Measurements from ENCODE around the gene TCFL5. TPM values are rescaled to one million over a fixed set of nuclear protein-coding genes. Genes with fewer than 3 reads are reported as not detected.

Gene TCFL5
- total RNA-seq, 1 donor from 2014 or later, result 12.2 TPM

DNA sequence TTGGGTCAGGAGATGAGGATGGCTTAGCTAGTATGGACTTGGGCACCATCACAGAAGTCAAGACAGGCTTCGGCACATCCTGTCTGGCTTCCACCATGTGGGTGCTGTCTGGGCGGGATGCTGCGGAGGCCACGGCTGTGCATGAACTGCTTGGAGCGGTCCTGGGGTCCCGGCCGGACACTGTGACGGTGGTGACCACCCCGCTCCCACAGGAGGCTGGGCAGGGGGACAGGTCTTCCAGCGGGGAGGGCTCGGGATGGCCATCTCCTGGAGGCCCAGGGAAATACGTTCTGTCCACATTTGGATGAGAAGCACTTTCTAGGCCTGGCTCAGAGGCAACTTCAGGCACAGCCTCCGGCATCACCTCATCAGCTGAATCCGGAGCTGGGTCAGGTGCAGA lies 32.1 kb upstream of the TCFL5 start:
- Mint-ChIP-seq H3K36me3 (peaks cover 39% of the 10 kb centered on the region), H3K9me3 (no peaks in the 10 kb centered on the region)
- TF ChIP-seq, protein P1, sequence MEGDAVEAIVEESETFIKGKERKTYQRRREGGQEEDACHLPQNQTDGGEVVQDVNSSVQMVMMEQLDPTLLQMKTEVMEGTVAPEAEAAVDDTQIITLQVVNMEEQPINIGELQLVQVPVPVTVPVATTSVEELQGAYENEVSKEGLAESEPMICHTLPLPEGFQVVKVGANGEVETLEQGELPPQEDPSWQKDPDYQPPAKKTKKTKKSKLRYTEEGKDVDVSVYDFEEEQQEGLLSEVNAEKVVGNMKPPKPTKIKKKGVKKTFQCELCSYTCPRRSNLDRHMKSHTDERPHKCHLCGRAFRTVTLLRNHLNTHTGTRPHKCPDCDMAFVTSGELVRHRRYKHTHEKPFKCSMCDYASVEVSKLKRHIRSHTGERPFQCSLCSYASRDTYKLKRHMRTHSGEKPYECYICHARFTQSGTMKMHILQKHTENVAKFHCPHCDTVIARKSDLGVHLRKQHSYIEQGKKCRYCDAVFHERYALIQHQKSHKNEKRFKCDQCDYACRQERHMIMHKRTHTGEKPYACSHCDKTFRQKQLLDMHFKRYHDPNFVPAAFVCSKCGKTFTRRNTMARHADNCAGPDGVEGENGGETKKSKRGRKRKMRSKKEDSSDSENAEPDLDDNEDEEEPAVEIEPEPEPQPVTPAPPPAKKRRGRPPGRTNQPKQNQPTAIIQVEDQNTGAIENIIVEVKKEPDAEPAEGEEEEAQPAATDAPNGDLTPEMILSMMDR (IDR thresholded peaks at IDR 0.05; ENCODE audit: unreplicated experiment), result no peak

DNA sequence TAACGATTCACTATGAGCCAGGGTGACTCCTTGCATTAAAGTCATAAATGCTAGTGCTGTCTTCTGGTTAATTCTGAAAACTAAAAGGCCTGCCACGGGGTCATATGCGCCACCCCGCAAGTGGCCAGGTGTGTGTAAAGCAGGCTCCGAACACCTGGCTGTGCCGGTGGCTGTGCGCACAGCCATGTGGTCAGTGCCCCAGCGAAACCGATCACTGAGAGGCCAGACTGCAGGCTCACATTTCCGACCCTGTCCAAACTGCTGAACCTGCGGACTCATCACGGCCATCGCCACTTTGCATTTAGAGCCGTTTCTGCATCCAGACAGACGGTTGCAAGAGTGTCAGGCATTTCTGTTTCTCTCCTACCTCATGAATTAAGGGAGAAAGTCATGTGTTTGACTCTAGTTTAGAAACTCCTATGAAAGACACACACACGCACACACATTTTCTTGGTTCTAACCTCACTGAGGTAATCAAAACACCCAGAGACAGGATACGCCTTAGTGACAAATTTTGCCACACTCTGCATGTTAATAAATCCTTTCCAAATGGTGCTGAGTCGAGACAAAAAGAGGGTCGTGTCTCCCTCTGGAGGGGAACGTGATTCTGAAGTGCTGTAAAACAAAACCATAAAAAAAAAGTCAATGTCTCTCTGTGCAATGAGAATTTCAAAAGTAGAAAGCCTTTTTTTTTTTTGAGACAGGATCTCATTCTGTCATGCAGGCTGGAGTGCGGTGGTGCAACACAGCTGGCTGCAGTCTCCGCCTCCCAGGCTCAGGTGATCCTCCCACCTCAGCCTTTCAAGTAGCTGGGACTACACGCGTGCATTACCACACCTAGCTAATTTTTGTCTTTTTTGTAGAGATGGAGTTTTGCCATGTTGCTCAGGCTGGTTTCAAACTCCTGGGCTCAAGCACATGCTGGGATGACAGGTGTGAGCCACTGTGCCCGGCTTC lies 31.0 kb upstream of the TCFL5 start:
- no peaks in the 10 kb centered on the region for H3K9me3 Mint-ChIP-seq
- H3K36me3 Mint-ChIP-seq, result peaks cover 44% of the 10 kb centered on the region
- DNase-seq (ENCODE audit: low spot score in 2 of 2, unreplicated experiment in 2 of 2), result no peak
- H3K4me1 Mint-ChIP-seq, result peaks cover 9% of the 10 kb centered on the region
- no peaks in the 10 kb centered on the region for H3K27me3 Mint-ChIP-seq (ENCODE audit: low read depth)
- H3K4me3 Mint-ChIP-seq, result no peak overlapping the region
- TF ChIP-seq, protein P1 (IDR thresholded peaks at IDR 0.05; ENCODE audit: unreplicated experiment), result no peak
- no peak overlapping the region for H3K27ac Mint-ChIP-seq

More for the DNA sequence above, 32.1 kb upstream of the TCFL5 start:
- no peak overlapping the region for H3K4me3 Mint-ChIP-seq
- no peak overlapping the region for H3K27ac Mint-ChIP-seq
- no peak for DNase-seq (ENCODE audit: low spot score in 2 of 2, unreplicated experiment in 2 of 2)
- peaks cover 15% of the 10 kb centered on the region for H3K4me1 Mint-ChIP-seq
- H3K27me3 Mint-ChIP-seq (ENCODE audit: low read depth), result no peaks in the 10 kb centered on the region

DNA sequence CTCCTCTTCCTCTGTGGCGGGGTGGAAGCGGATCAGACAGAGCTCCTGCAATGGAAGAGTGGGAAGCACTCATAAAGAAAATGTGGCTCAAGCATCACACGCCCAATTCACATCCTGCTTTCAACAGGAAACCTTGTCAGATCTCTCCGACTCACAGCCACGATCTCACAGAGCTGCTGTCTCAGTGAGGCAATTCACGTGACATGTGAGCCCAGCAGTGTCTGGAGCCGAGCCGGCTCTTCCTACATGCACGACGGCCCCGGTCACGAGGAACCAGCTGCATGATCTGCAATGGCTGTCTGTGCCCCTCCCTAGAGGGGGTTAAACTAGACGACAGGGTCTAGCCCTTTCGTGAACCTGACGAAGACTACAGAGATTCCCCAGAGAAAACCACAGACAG lies 29.5 kb upstream of the TCFL5 start:
- H3K4me1 Mint-ChIP-seq, result peaks cover 7% of the 10 kb centered on the region
- H3K9me3 Mint-ChIP-seq, result no peaks in the 10 kb centered on the region
- peaks cover 44% of the 10 kb centered on the region for H3K36me3 Mint-ChIP-seq
- no peak overlapping the region for H3K27ac Mint-ChIP-seq
- no peaks in the 10 kb centered on the region for H3K27me3 Mint-ChIP-seq (ENCODE audit: low read depth)
- H3K4me3 Mint-ChIP-seq, result no peak overlapping the region
- TF ChIP-seq, protein P1 (IDR thresholded peaks at IDR 0.05; ENCODE audit: unreplicated experiment), result no peak
- DNase-seq (ENCODE audit: low spot score in 2 of 2, unreplicated experiment in 2 of 2), result no peak

DNA sequence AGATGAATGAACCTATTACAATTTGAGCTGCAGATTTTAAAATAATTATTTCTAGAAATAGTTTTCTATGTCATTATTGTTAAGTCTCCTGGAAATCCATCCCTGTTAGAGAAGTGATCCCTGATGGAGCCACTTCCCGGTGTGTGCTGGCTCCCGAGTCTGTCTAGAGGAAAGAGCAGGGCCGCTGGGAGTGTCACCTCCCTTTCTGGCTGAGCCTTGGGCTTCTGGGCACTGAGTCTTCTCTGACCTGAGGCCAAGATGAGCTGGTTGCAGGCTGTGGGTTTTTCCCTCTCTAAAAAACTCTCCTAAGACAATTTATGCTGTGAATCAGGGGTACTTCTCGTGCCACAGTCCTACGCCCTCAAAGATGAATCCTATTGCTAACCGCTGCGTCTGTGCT lies 28.8 kb upstream of the TCFL5 start:
- H3K9me3 Mint-ChIP-seq, result no peaks in the 10 kb centered on the region
- DNase-seq (ENCODE audit: low spot score in 2 of 2, unreplicated experiment in 2 of 2), result no peak
- H3K27me3 Mint-ChIP-seq (ENCODE audit: low read depth), result no peaks in the 10 kb centered on the region
- no peak overlapping the region for H3K27ac Mint-ChIP-seq
- TF ChIP-seq, protein P1 (IDR thresholded peaks at IDR 0.05; ENCODE audit: unreplicated experiment), result no peak
- no peak overlapping the region for H3K4me3 Mint-ChIP-seq
- H3K4me1 Mint-ChIP-seq, result peaks cover 7% of the 10 kb centered on the region
- H3K36me3 Mint-ChIP-seq, result peaks cover 44% of the 10 kb centered on the region

DNA sequence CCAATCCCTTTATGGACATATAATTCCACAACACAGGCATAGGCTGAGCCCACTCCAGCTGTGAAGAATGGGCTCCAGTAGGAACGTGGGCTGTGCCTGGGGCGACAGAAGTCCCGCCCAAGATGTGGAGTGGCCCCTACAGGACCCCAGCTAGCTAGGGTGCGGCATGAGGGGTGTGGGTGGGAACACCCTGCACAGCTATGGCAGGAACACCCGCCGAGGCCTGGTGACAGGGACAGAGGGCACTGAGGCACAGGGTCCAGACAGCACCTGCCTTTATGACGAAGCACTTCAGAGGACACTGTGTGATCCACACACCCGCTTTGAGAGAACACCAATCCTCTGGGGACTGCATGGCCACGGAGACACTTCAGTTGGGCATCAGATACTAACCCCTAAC lies 28.2 kb upstream of the TCFL5 start:
- Mint-ChIP-seq H3K27ac (no peak overlapping the region), H3K4me3 (no peak overlapping the region), H3K4me1 (peaks cover 7% of the 10 kb centered on the region), H3K27me3 (ENCODE audit: low read depth) (no peaks in the 10 kb centered on the region), H3K36me3 (peaks cover 44% of the 10 kb centered on the region), H3K9me3 (no peaks in the 10 kb centered on the region)
- no peak for DNase-seq (ENCODE audit: low spot score in 2 of 2, unreplicated experiment in 2 of 2)
- TF ChIP-seq, protein P1 (IDR thresholded peaks at IDR 0.05; ENCODE audit: unreplicated experiment), result no peak

Measured in mesothelial cell of epicardium (in vitro differentiated cells).